GM10248 (cell line): ENCODE data around the gene PFKFB1.

ENCODE experiments used
- CTCF ChIA-PET: fragments of 300-600 bp; sonication (Branson Sonifier 250); formaldehyde crosslinking; extraction: SDS; loops from one replicate; lab custom pipeline; 2021; ENCODE audit warnings: antibody characterized with exemption; lab: Yijun Ruan, JAX
- POLR2A ChIA-PET: fragments of 350-650 bp; sonication (Branson Sonifier 250); formaldehyde crosslinking; extraction: SDS; loops from one replicate; lab custom pipeline; 2020; ENCODE audit warnings: antibody characterized with exemption; lab: Yijun Ruan, JAX
- DNase-seq: peaks from one replicate; pipeline ENCODE4 v3.0.0; 2012; ENCODE audit errors: extremely low spot score
- CTCF ChIP-seq: IDR thresholded peaks from 2 replicates; pipeline ENCODE4 v1.5.1; 2012; ENCODE audit warnings: mild to moderate bottlenecking, low read depth; ENCODE audit errors: extremely low read depth, missing control alignments, control extremely low read depth

The PFKFB1 gene

GRCh38 chrX:54994099-54994498, at the start of gene PFKFB1:
Gene PFKFB1, minus strand, starts transcription at chrX:54994188. Its CDS starts 181 bp downstream, at chrX:54994007.
- ChIA-PET POLR2A (no interaction called here), CTCF (interaction anchor here (1.4 kb wide), 1 partner anchor 14 kb away, joined by 3 read pairs; no protein-coding TSS in a partner anchor)
- TF ChIP-seq CTCF, result no peak
- DNase-seq, result no peak

- ChIA-PET CTCF (no interaction called here), POLR2A (no interaction called here)
- TF ChIP-seq CTCF, result no peak
- no peak for DNase-seq
These were observed 47.5 kb upstream of the PFKFB1 start for GRCh38 chrX:55041514-55041913.

GRCh38 chrX:55039471-55039870, 45.5 kb upstream of the PFKFB1 start:
- POLR2A ChIA-PET, result no interaction called here
- DNase-seq, result no peak
- no peak for TF ChIP-seq CTCF
- CTCF ChIA-PET, result no interaction called here

GRCh38 chrX:55033429-55033828, 39.4 kb upstream of the PFKFB1 start:
- no peak for DNase-seq
- POLR2A ChIA-PET, result no interaction called here
- CTCF ChIA-PET, result no interaction called here
- no peak for TF ChIP-seq CTCF

- POLR2A ChIA-PET, result no interaction called here
- CTCF ChIA-PET, result no interaction called here
These were observed 36.5 kb upstream of the PFKFB1 start, which contains the start of gene ALAS2 for GRCh38 chrX:55030271-55031205. Gene ALAS2, minus strand, starts transcription at chrX:55030977. Its CDS starts 4,977 bp downstream, at chrX:55026000.

GRCh38 chrX:55029291-55029690, 35.3 kb upstream of the PFKFB1 start:
- TF ChIP-seq CTCF, result no peak
- ChIA-PET POLR2A (no interaction called here), CTCF (no interaction called here)
- no peak for DNase-seq

More at GRCh38 chrX:55030271-55031205, 36.5 kb upstream of the PFKFB1 start, which contains the start of gene ALAS2:
- no peak for TF ChIP-seq CTCF
- DNase-seq, result no peak
